GM18507 (cell line): ENCODE measurements around the gene AIP.
"Not testable (repeated sequence)": the region's sequence is repeated elsewhere in the genome, so short reads cannot be mapped to it uniquely, and the experiment has no call there.

Source experiments
- DNase-seq: peaks from one replicate; pipeline ENCODE4 v3.0.0; 2011; ENCODE audit warnings: low read depth; ENCODE audit not compliant: insufficient read length; ENCODE audit errors: extremely low spot score
- FAIRE-seq: peaks from 2 replicates; lab custom pipeline; 2011; peaks lifted over from hg19 to GRCh38; lab: Jason Lieb, UNC

The AIP gene

GRCh38 chr11:67445515-67445914 lies 37.3 kb upstream of the AIP start:
- DNase-seq: no peak
- FAIRE-seq: no peak

DNA sequence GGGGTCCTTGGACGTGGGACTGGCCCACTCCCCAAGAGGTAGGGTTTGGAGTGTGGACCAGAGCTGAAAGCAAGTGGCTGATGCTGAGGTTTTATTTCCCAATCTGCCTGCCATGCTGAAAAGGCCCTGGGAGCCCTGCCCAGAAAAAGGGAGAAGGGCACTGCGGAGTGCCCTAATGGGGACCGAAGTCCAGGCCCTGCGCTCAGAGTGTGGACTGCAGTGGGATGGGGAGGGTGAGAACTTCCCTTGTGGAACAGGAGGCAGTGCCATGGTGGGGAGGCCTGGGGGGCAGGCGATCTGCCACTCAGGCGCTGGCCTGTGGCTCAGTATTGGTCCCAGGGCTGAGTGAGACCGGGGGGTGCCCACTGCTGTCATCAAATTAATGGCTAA lies 34.6 kb upstream of the AIP start:
- DNase-seq (no peak), FAIRE-seq (no peak)

DNA sequence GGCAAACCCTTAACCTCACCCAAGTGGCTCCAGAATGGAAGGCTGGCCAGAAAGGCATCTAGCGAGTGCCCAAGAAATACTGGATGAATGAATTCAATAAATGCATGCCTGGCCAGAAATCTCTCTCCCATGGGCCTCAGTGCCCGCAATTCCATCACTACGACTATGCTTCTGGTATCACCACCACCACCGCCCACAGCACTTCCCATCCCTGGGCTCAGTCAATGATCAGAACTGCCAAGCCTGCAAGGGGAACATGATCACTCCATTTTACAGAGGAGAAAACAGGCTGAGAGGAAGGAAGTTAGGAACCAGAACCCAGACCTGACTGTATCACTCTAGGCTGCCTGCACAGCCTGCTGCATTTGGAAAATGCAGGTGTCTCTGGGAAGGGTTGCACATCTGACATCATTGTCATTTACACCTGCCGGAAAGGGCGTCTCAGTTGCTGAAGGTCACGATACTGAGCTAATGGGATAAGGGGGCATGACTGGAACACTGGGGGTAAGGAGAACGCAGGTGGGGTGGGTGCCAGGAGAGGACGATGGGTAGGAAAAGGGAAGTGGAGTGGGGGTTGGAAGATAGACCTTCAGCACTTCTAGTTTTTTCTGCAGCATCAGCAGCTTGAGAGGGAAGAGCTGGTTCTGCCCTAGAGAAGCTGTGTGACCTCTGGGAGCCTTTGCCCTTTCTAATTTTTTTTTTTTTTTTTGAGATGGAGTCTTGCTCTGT lies 33.5 kb upstream of the AIP start:
- DNase-seq (no peak), FAIRE-seq (no peak)

- FAIRE-seq: no peak
Measured at GRCh38 chr11:67450796-67451657, 31.8 kb upstream of the AIP start.

GRCh38 chr11:67451658-67451976 lies 31.2 kb upstream of the AIP start:
- FAIRE-seq (no peak), DNase-seq (no peak)

More at GRCh38 chr11:67450796-67451657, 31.8 kb upstream of the AIP start:
- no peak for DNase-seq

DNA sequence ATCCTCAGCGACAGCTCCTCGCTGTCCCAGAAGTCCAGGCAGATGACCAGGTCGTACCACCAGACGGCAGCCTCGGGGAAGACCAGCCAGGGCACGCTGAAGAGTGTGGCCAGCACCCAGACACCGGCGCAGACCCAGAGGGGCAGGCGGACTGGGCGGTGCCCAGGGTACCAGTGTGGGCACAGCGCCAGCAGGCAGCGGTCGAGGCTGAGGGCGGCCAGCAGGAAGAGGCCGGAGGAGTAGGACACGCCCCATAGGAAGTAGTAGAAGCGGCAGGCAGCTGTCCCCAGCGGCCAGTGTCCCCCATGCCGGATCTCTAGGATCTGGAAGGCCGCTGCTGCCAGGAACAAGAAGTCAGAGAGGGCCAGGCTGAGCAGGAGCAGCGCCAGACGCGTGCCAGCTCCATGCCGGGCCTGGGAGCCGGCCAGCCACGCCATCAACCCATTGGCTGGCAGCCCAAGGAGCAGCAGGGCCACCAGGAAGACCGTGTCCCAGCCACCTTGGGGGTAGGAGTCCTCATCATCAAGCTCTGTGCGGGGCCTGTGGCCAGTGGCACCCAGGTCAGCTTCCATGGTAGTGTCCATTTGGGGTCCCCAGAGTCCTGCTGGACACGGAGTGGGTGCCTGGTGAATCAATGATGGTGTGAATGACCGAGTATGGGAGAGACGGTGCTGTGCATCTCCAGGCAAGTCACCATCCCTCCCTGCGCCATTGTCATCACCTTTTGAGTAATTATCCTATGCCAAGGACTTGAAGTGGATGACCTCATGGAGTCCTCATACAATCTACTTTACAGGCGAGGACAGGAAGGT lies 30.5 kb upstream of the AIP start, which contains the start of gene GPR152:
GPR152 (minus strand) TSS at position 589 of the 812 bp plus-strand sequence; CDS start at position 584, 5 bp downstream.
- FAIRE-seq (no peak), DNase-seq (no peak)

- FAIRE-seq (no peak), DNase-seq (no peak)
Measured at GRCh38 chr11:67453816-67454732, 28.8 kb upstream of the AIP start.

DNA sequence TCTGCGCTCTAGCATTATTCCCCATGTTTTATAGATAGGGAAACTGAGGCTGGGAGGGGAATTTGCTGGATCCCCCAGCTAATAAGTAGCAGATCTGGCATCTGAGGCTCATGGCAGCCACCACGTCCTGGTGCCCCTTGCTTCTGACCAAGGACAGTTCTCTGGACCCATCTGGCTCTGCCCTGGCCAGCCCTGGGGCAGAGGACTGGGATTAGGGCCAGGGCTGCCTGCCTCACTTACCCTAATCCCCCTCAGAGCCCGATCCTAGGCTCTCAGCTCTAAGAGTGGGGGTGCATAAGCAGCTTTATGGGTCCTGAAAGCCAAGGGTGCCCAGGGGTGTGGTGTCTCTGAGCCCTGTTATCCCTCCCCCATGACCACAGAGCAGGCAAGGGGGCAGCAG lies 27.8 kb upstream of the AIP start, which contains the start of gene CABP4:
CABP4 (plus strand) TSS at position 301 of the 400 bp plus-strand sequence; CDS start at position 371, 70 bp downstream.
- FAIRE-seq (no peak), DNase-seq (no peak)

- FAIRE-seq (no peak), DNase-seq (no peak)
Measured at GRCh38 chr11:67456068-67456705, 26.6 kb upstream of the AIP start.

- DNase-seq: no peak
- FAIRE-seq: no peak
Measured at GRCh38 chr11:67457453-67457852, 25.4 kb upstream of the AIP start.

DNA sequence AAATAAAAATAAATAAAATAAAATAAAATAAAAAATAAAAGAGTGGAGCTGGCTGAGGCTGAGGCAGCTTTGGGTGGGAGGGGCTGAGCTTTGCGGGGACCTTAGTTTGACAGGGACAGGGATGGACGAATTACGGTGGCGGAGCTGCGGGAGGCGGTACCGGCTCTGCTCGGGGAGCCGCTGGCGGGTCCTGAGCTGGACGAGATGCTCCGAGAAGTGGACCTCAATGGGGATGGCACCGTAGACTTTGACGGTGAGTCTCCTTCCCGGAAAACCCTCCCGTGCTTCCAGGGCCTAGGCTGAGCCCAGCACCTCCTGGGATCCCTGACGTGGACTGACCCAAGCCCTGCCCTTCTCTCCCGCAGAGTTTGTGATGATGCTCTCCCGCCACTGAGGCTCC lies 24.6 kb upstream of the AIP start:
- FAIRE-seq: no peak
- DNase-seq: no peak

DNA sequence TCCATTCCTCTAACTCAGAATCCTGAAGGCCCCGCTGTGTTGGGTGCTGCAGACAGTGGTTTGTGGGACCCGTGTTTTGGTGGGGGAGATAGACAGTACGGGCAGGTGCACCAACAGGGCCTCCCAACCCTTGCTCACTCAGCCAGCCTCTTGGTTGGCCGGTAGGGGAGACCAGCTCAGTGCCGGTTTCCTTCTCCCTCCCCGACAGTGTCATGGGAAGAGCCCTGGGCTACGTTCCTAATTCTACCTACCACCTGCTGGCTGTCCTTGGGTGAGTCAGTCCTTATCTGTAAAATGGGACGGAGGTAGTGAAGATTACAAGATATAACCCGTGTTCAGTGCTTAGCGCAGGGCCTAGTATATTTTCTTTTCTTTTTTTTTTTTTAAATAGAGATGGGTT lies 19.6 kb upstream of the AIP start:
- DNase-seq (no peak), FAIRE-seq (no peak)

DNA sequence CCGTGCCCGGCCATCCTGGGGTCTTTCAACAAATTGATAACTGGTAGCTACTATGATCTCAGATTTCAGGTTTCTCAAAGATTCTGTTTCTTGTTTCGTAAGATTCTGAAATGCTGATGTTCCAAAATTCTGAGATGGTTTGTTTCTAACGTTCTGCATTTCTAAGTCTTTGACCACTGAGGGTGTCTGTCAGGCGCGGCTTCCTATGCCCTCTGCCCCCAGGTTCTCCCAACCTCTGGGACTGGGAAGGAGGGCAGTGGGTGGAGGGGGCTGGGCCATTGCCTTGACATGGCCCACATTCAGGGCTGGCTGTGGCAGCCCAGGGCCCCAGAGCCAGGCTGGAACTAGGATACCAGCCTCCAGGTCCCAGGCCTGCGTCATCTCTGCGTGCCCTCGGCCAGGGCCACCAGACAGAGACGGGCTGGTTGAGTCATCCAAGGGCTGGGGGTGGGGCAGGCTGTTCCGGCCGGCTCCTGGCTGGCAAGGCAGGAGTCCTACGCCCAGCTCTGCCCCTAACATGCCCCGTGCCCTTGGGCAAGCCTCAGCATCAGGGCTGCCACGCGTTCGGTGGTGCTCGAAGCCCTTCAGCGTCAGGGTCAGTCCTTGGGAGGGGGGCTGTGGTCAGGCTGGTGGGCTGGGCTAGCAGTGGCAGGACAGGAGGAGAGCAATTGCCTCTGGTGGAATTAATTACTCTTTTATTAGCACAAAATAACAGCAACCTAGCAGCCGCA lies 19.0 kb upstream of the AIP start:
- DNase-seq: no peak
- no peak for FAIRE-seq

DNA sequence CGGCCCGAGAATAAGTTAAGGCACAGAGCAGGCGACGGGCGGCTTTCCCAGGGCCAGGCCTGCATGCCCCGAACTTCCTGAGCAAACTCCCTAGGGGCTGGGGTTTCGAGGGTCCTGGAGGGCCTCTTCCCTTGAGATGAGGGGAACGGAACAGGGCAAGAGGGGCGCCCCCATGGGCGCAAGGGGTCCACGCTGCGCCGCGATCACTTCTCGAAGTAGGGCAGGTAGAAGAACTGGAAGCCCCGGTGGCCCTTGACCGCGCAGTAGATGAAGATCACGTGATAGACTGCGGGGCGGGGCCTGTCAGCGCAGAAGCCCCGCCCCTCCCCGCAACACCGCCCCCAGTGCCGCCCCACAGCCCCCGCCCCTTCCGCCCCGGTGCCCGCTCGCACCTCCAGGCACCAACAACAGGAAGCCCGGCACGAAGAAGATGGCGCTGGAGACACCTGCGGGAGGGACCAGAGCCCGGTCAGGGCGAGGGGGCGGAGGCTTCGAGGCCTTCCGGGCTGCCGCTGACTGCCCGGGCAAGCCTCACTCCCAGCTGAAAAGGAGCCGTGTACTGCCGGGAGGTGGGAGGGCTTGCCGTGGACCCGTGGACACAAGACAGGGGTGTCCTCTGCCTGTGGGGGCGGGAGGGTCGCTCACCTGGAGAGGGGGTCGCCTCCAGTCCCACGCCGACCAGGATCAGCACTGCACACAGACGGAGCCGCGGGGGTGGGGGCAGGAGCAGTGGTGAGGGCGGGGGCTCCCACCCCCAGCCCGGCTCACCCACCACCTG lies 18.2 kb upstream of the AIP start:
- DNase-seq: peak; percentile 89
- peak; percentile 87 for FAIRE-seq

GRCh38 chr11:67465189-67465510 lies 17.7 kb upstream of the AIP start:
- no peak for DNase-seq
- FAIRE-seq: no peak

DNA sequence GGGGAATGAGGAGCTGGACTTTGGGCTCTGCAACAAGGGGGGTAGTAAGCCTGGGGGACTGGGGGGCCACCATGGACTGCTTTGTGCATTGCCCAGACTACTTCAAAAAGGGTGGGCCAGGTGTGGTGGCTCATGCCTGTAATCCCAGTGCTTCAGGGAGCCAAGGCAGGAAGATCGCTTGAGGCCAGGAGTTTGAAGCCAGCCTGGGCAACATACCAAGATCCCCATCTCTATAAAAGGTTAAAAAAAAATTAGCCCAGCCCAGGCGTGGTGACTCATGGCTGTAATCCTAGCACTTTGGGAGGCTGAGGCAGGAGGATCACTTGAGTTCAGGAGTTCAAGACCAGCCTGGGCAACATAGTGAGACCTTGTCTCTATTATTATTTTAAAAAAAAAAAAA lies 17.3 kb upstream of the AIP start:
- FAIRE-seq, DNase-seq: not testable (repeated sequence)

- DNase-seq: no peak
- no peak for FAIRE-seq
Measured at GRCh38 chr11:67466367-67466766, 16.5 kb upstream of the AIP start.
